Left colon (tissue), 2 donors: ENCODE data around the gene LHB. TPM values are rescaled to one million over a fixed set of nuclear protein-coding genes. Genes with fewer than 3 reads are reported as not detected.

Experiments used
- ATAC-seq: fragments of 200-7000 bp; cut with Tn5 transposase; one replicate; pipeline ENCODE4 v1.9.1; 2020; ENCODE audit warnings: mild to moderate bottlenecking, moderate library complexity
- DNase-seq, 2 donors: peaks; one replicate each; pipeline ENCODE4 v3.0.0-alpha.2; 2020
- intact Hi-C, 2 donors: fragments of 100-400 bp; cut with DNase I in 1 of 2; cut with micrococcal nuclease in 1 of 2; formaldehyde crosslinking; loops; one replicate each; pipeline versions ENCODE4 v1.11.2 to v1.14.0; 2022; cut with DNase I, micrococcal nuclease
- total RNA-seq, 2 donors: library from RNA; stranded (reverse); fragmentation: NEBNext Ultra II Directional; extraction: Animal tissue kit (Norgen Biotek cat#: 25700); gene quantifications; one replicate each; pipeline ENCODE4 v1.2.1, GENCODE V29; 2021
- donor health status: DM: no; HTN: no; CAD: no.
- donor health status: DM: yes; HTN: yes; CAD: no.

LHB gene
- total RNA-seq, 2 donors from 2014 or later: not detected

- ATAC-seq (no peak), DNase-seq (no peak)
- intact Hi-C loops: no loop called here
Measured at GRCh38 chr19:48991011-48991609, 25.8 kb downstream of the LHB start.

- ATAC-seq (no peak), DNase-seq (no peak)
Measured at GRCh38 chr19:48990400-48990799, 26.5 kb downstream of the LHB start.

GRCh38 chr19:48989701-48990291 is 27.1 kb downstream of the LHB start:
- intact Hi-C loops: no loop called here

More at GRCh38 chr19:48990400-48990799, 26.5 kb downstream of the LHB start:
- intact Hi-C loops: no loop called here

GRCh38 chr19:48988860-48989259 is 28.0 kb downstream of the LHB start:
- DNase-seq (no peak), ATAC-seq (no peak)
- intact Hi-C loops: no loop called here

More at GRCh38 chr19:48989701-48990291, 27.1 kb downstream of the LHB start:
- DNase-seq: no peak
- no peak for ATAC-seq

- ATAC-seq (no peak), DNase-seq (no peak)
- intact Hi-C loops: no loop called here
Measured at GRCh38 chr19:48988286-48988685, 28.6 kb downstream of the LHB start.

- ATAC-seq (no peak), DNase-seq (no peak)
Measured at GRCh38 chr19:48987323-48987722, 29.6 kb downstream of the LHB start.

GRCh38 chr19:48986211-48986610 is 30.7 kb downstream of the LHB start:
- DNase-seq (no peak), ATAC-seq (no peak)
- intact Hi-C loops: no loop called here

More at GRCh38 chr19:48987323-48987722, 29.6 kb downstream of the LHB start:
- intact Hi-C loops: no loop called here

- DNase-seq: no peak
- ATAC-seq: no peak
- intact Hi-C loops: no loop called here
Measured at GRCh38 chr19:48985711-48986110, 31.2 kb downstream of the LHB start.

- intact Hi-C loops: no loop called here
- DNase-seq: no peak
- ATAC-seq: no peak
Measured at GRCh38 chr19:48982280-48982679, 34.6 kb downstream of the LHB start.

- intact Hi-C loops: no loop called here
- DNase-seq (no peak), ATAC-seq (peak; percentile 55)
Measured at GRCh38 chr19:48977061-48977460, 39.8 kb downstream of the LHB start.

- intact Hi-C loops: no loop called here
- ATAC-seq (peak; percentile 16), DNase-seq (peak in 1 of 2 donors; percentile 33)
Measured at GRCh38 chr19:48975947-48976847, 40.7 kb downstream of the LHB start.

GRCh38 chr19:48970923-48971395 is 45.9 kb downstream of the LHB start:
- DNase-seq (peak; percentile 61 to 93), ATAC-seq (peak; percentile 61)
- intact Hi-C loops: loop anchor here in 1 of 2 donors (5.0 kb wide), 1 partner anchor 179 kb away; no protein-coding TSS in a partner anchor

GRCh38 chr19:48970139-48970766 is 46.6 kb downstream of the LHB start:
- no peak for DNase-seq
- intact Hi-C loops: loop anchor here in 1 of 2 donors (5.0 kb wide), 1 partner anchor 178 kb away; no protein-coding TSS in a partner anchor
- no peak for ATAC-seq

GRCh38 chr19:48969276-48970138 is 47.4 kb downstream of the LHB start:
- intact Hi-C loops: loop anchor here in 1 of 2 donors (5.0 to 10.0 kb wide), 2 partner anchors 95 to 177 kb away; partner anchors contain the start of gene PPP1R15A
- ATAC-seq (no peak), DNase-seq (no peak)

GRCh38 chr19:48968813-48969218 is 48.1 kb downstream of the LHB start:
- intact Hi-C loops: loop anchor here in 1 of 2 donors (10.0 kb wide), 1 partner anchor 94 kb away; the partner anchor contains the start of gene PPP1R15A
- DNase-seq (no peak), ATAC-seq (no peak)

GRCh38 chr19:48968179-48968661 is 48.7 kb downstream of the LHB start:
- ATAC-seq (no peak), DNase-seq (no peak)
- intact Hi-C loops: loop anchor here in 1 of 2 donors (10.0 kb wide), 1 partner anchor 93 kb away; the partner anchor contains the start of gene PPP1R15A

GRCh38 chr19:48967346-48968178 is 49.3 kb downstream of the LHB start:
- no peak for ATAC-seq
- intact Hi-C loops: loop anchor here in 1 of 2 donors (10.0 kb wide), 1 partner anchor 93 kb away; the partner anchor contains the start of gene PPP1R15A
- DNase-seq: peak in 1 of 2 donors; percentile 69
